Neural cell (in vitro differentiated cells): ENCODE measurements around the gene S1PR3.

Experiments
- CTCF ChIP-seq: fragments of 450-650 bp; IDR thresholded peaks from 2 replicates; pipeline ENCODE4 v1.5.1; 2014; ENCODE audit warnings: antibody characterized with exemption, mild to moderate bottlenecking, moderate library complexity; ENCODE audit not compliant: poor library complexity, severe bottlenecking
- POLR2AphosphoS5 ChIP-seq: IDR thresholded peaks from 2 replicates; pipeline ENCODE4 v1.6.1; 2012
- RAD21 ChIP-seq: fragments of 450-650 bp; conservative IDR thresholded peaks from 2 replicates; pipeline ENCODE4 v1.6.1; 2014; ENCODE audit warnings: antibody characterized with exemption, mild to moderate bottlenecking, moderate library complexity
- REST ChIP-seq: IDR thresholded peaks from 2 replicates; pipeline ENCODE4 v1.6.1; 2012; ENCODE audit warnings: borderline replicate concordance

- no peak for TF ChIP-seq RAD21
- TF ChIP-seq POLR2AphosphoS5: no peak
- TF ChIP-seq CTCF: no peak
- TF ChIP-seq REST: no peak
Measured at GRCh38 chr9:89044881-89045280, 53.6 kb downstream of the S1PR3 start.
